GM12878 (cell line): ENCODE results near the gene ATP5PD. TPM values are rescaled to one million over a fixed set of nuclear protein-coding genes. Genes with fewer than 3 reads are reported as not detected.

Experiments used
- ATAC-seq: fragments of 200-7000 bp; cut with Tn5 transposase; 3 replicates; pipeline ENCODE4 v1.9.1; 2020; ENCODE audit warnings: mild to moderate bottlenecking, moderate library complexity
- BruUV-seq: library from RNA; stranded (reverse); fragments of 400-500 nt; replicated peaks from 2 replicates; lab custom pipeline; 2021; lab: Mats Ljungman, UMichigan
- CTCF ChIA-PET: fragments of 300-600 bp; sonication (Branson Sonifier 250); formaldehyde crosslinking; extraction: SDS; loops from one replicate; lab custom pipeline; 2021; ENCODE audit warnings: inconsistent platforms; lab: Yijun Ruan, JAX
- POLR2A ChIA-PET: fragments of 350-600 bp; formaldehyde crosslinking; extraction: SDS; loops from one replicate; lab custom pipeline; 2021; ENCODE audit warnings: inconsistent platforms; lab: Charles Lee
- RAD21 ChIA-PET: fragments of 300-600 bp; sonication (Branson Sonifier 250); formaldehyde crosslinking; loops from one replicate; lab custom pipeline; 2023; ENCODE audit warnings: antibody characterized with exemption; ENCODE audit not compliant: unreplicated experiment; lab: Charles Lee
- SMC1A ChIA-PET: fragments of 300-600 bp; sonication (Branson Sonifier 250); formaldehyde crosslinking; loops from one replicate; lab custom pipeline; 2023; ENCODE audit not compliant: unreplicated experiment, uncharacterized antibody; lab: Charles Lee
- DNase-seq: peaks from one replicate; pipeline ENCODE4 v3.0.0-alpha.2; 2011; ENCODE audit warnings: low read depth, low spot score
- FAIRE-seq: peaks from 3 replicates; lab custom pipeline; 2011; peaks lifted over from hg19 to GRCh38; lab: Jason Lieb, UNC
- H2AFZ ChIP-seq: 2 replicates; pipeline ENCODE4 v1.6.0; 2011; ENCODE audit warnings: low read depth, low read length, control low read depth; ENCODE audit not compliant: control insufficient read depth
- H3K27ac ChIP-seq: 2 replicates; pipeline ENCODE4 v1.5.1; 2011; ENCODE audit warnings: control low read depth; ENCODE audit not compliant: control insufficient read depth, insufficient read depth
- H3K27me3 ChIP-seq, 2 experiments: replicated peaks in 1 of 2; 2 replicates each; pipeline versions ENCODE4 v1.6.0 to v1.6.1; 2011; ENCODE audit warnings: low read length in 1 of 2; ENCODE audit not compliant: control insufficient read depth in 2 of 2, insufficient read depth in 2 of 2
- H3K36me3 ChIP-seq, 2 experiments: 2 replicates each; pipeline ENCODE4 v1.5.1; 2011; ENCODE audit warnings: low read length in 1 of 2; ENCODE audit not compliant: control insufficient read depth in 2 of 2, insufficient read depth in 2 of 2
- H3K4me1 ChIP-seq: 2 replicates; pipeline ENCODE4 v1.6.1; 2011; ENCODE audit warnings: mild to moderate bottlenecking, low read length, moderate library complexity, mixed read lengths; ENCODE audit not compliant: control insufficient read depth, insufficient read depth
- H3K4me2 ChIP-seq: 2 replicates; pipeline ENCODE4 v1.6.0; 2011; ENCODE audit warnings: control low read depth; ENCODE audit not compliant: control insufficient read depth, insufficient read depth
- H3K4me3 ChIP-seq: fragments of 200-600 bp; sonication (generic); 2 replicates; pipeline ENCODE4 v1.5.1; 2016
- H3K79me2 ChIP-seq: 2 replicates; pipeline ENCODE4 v1.6.0; 2011; ENCODE audit warnings: low read length; ENCODE audit not compliant: control insufficient read depth, insufficient read depth
- H3K9ac ChIP-seq: 2 replicates; pipeline ENCODE4 v1.8.0; 2011; ENCODE audit warnings: low read length, control low read depth, mixed read lengths; ENCODE audit not compliant: control insufficient read depth, insufficient read depth
- H3K9me3 ChIP-seq: replicated peaks from 3 replicates; pipeline ENCODE4 v1.5.1; 2011; ENCODE audit warnings: mild to moderate bottlenecking, low read length; ENCODE audit not compliant: control insufficient read depth, insufficient read depth
- H4K20me1 ChIP-seq: 2 replicates; pipeline ENCODE4 v1.6.0; 2011; ENCODE audit not compliant: control insufficient read depth, insufficient read depth
- BMI1 ChIP-seq: fragments of 450-650 bp; IDR thresholded peaks from 2 replicates; pipeline ENCODE4 v1.6.1; 2016; ENCODE audit warnings: mild to moderate bottlenecking, moderate library complexity, borderline replicate concordance
- BRCA1 ChIP-seq: IDR thresholded peaks from 2 replicates; pipeline ENCODE4 v1.6.1; 2011; ENCODE audit warnings: low read depth, low read length, improper control_type of control experiment
- HCFC1 ChIP-seq: fragments of 150-350 bp; IDR thresholded peaks from 2 replicates; pipeline ENCODE4 v1.6.1; 2014; ENCODE audit warnings: low read length
- IKZF2 ChIP-seq, 2 experiments: fragments of 450-650 bp; IDR thresholded peaks; 2 replicates each; pipeline ENCODE4 v1.6.1; 2017; ENCODE audit warnings: mild to moderate bottlenecking in 2 of 2, moderate library complexity in 2 of 2
- PAX5 ChIP-seq: IDR thresholded peaks from 2 replicates; pipeline ENCODE4 v1.6.1; 2011; ENCODE audit warnings: low read depth, low read length, borderline replicate concordance
- RFX5 ChIP-seq: IDR thresholded peaks from 2 replicates; pipeline ENCODE4 v1.6.1; 2011; ENCODE audit warnings: low read depth, low read length, improper control_type of control experiment
- RUNX3 ChIP-seq: IDR thresholded peaks from 2 replicates; pipeline ENCODE4 v1.6.1; 2012; ENCODE audit warnings: low read length, inconsistent platforms
- SMAD1 ChIP-seq: fragments of 450-650 bp; IDR thresholded peaks from 2 replicates; pipeline ENCODE4 v1.6.1; 2018; ENCODE audit warnings: mild to moderate bottlenecking, low read depth; ENCODE audit not compliant: partially characterized antibody
- ZNF274 ChIP-seq: IDR thresholded peaks from one replicate; pipeline ENCODE4 v1.8.0; 2011; ENCODE audit not compliant: insufficient read length, insufficient read depth
- WGBS: methylation state at CpG from one replicate; pipeline ENCODE4 v1.1.6; 2016; ENCODE audit warnings: low lambda C conversion rate; ENCODE audit not compliant: insufficient replicate concordance, insufficient coverage; ENCODE audit errors: missing lambda C conversion rate; 5-methylcytosine and 5-hydroxymethylcytosine counted together
- in situ Hi-C: fragments of 300-500 bp; cut with MboI; formaldehyde crosslinking; loops from 9 replicates; pipeline ENCODE4 v1.14.3; 2018; ENCODE audit warnings: mixed read lengths
- intact Hi-C: fragments of 100-400 bp; cut with micrococcal nuclease; formaldehyde crosslinking; loops from one replicate; pipeline ENCODE4 v1.14.2; 2022; ENCODE audit not compliant: unreplicated experiment
- polyA plus RNA-seq, 11 experiments: library from polyadenylated mRNA; depleted of rRNA in 4 of 11; unstranded in 6 of 11; stranded (reverse) in 5 of 11; fragments of >200 nt; fragmentation: Nextera tagmentation in 4 of 11; fragmentation: Illumina TruSeq in 1 of 11; extraction: Ambion mirVana in 4 of 11; extraction: Trizol in 1 of 11; gene quantifications; 1 replicate in 1 of 11; 2 replicates in 10 of 11; pipeline versions ENCODE4 v1.2.1 to v1.2.3, GENCODE V29; 2011 to 2016; ENCODE audit warnings: inconsistent platforms in 2 of 11, missing spikeins in 2 of 11, low read depth in 1 of 11
- total RNA-seq, 4 experiments: library from RNA; depleted of rRNA in 3 of 4; stranded (reverse); fragments of >200 nt in 3 of 4; fragmentation: Illumina TruSeq in 1 of 4; extraction: Trizol in 1 of 4; gene quantifications; 2 replicates each; pipeline versions ENCODE4 v1.2.1 to v1.2.3, GENCODE V29; 2013 to 2021
- TF ChIP-seq, protein P1 (sequence below): fragments of 450-650 bp; IDR thresholded peaks from 2 replicates; pipeline ENCODE4 v1.6.1; 2017; ENCODE audit warnings: antibody characterized with exemption, mild to moderate bottlenecking, moderate library complexity
- TF ChIP-seq, protein P2 (sequence below): IDR thresholded peaks from 2 replicates; pipeline ENCODE4 v1.6.1; 2011; ENCODE audit warnings: low read depth, mild to moderate bottlenecking, low read length, moderate library complexity, borderline replicate concordance; ENCODE audit errors: extremely low read depth

ATP5PD gene
- total and polyA plus RNA-seq, 10 of the 15 experiments (the other 5 are each of a cell fraction or from before 2014, with no cell fraction given) = 172 to 772 (median 321) TPM

DNA sequence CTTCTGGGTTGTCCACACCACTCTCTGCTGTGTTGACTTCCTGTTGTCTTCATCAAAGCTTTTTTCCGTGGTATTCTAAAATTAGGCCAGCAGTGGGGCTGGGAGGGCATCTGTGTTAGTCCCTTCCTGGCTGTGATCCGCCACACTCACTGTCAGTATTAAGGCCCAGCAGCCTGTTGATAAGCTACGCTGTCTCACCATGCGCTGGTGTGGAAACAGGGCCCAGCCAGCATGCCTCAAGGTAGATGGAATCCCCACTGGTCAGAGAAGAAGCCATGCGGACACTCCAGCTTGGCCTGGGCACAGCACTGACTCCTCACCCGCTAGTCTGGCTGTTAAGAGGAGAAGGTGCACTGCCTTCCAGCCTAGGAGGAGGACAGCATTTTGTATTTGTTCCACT lies 48.0 kb downstream of the ATP5PD start:
- SMC1A ChIA-PET = interaction anchor here (1.3 to 1.7 kb wide), 3 partner anchors 8 to 37 kb away, joined by 3 to 7 read pairs (median 3); no protein-coding TSS in a partner anchor
- no peaks in the 10 kb centered on the region for H3K9me3 ChIP-seq
- ATAC-seq (no peak), FAIRE-seq (no peak), DNase-seq (no peak)
- no peak overlapping the region for H2AFZ ChIP-seq
- no peak overlapping the region for H3K4me2 ChIP-seq
- no peak for TF ChIP-seq HCFC1
- no peaks in the 10 kb centered on the region for H3K27me3 ChIP-seq
- intact Hi-C loops = no loop called here
- no peak overlapping the region for H3K27ac ChIP-seq
- H3K36me3 ChIP-seq = no peaks in the 10 kb centered on the region
- CTCF ChIA-PET = interaction anchor here (0.9 kb wide), 1 partner anchor 37 kb away, joined by 4 read pairs; no protein-coding TSS in a partner anchor
- BruUV-seq = no TSS peak
- WGBS = 68% methylated on average over 6 of the region's 6 CpGs
- no peaks in the 10 kb centered on the region for H3K4me1 ChIP-seq
- H3K4me3 ChIP-seq = no peak overlapping the region
- POLR2A ChIA-PET = interaction anchor here (0.6 kb wide), 1 partner anchor 10 kb away, joined by 3 read pairs; no protein-coding TSS in a partner anchor
- in situ Hi-C loops = no loop called here
- H4K20me1 ChIP-seq = no peaks in the 10 kb centered on the region
- RAD21 ChIA-PET = interaction anchor here (1.2 kb wide), 1 partner anchor 93 kb away, joined by 3 read pairs; no protein-coding TSS in a partner anchor
- H3K9ac ChIP-seq = no peak overlapping the region; the same call in 1 of the 2 replicates
- no peaks in the 10 kb centered on the region for H3K79me2 ChIP-seq

DNA sequence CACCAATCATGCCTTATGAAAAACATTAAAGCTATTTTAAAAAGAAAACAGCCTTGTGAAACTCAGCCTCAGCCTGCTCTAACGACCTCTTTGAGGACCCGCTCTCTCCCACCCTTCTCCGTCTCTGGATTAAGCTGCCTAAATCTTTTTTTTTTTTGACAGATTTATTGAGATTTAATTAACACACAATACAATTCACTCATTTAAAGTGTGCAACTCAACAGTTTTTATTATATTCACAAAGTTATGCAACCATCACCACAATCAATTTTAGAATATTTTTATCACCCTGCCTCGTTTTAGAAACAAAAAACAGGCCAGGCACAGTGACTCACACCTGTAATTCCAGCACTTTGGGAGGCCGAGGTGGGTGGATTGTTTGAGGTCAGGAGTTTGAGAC lies 50.9 kb downstream of the ATP5PD start:
- in situ Hi-C loops (no loop called here), intact Hi-C loops (no loop called here)
- Histone ChIP-seq H2AFZ (no peak overlapping the region), H3K27ac (no peak overlapping the region), H4K20me1 (no peaks in the 10 kb centered on the region), H3K36me3 (no peaks in the 10 kb centered on the region), H3K4me2 (no peak overlapping the region), H3K4me3 (no peak overlapping the region), H3K27me3 (no peaks in the 10 kb centered on the region), H3K79me2 (no peaks in the 10 kb centered on the region), H3K9me3 (no peaks in the 10 kb centered on the region), H3K9ac (no peak overlapping the region), H3K4me1 (no peaks in the 10 kb centered on the region)
- SMC1A ChIA-PET = interaction anchor here (1.1 to 1.7 kb wide), 2 partner anchors 9 to 17 kb away, joined by 3 to 4 read pairs; partner anchors contain the start of genes CDR2L and MRPL58
- BruUV-seq = no TSS peak
- no peak for FAIRE-seq
- RAD21 ChIA-PET = no interaction called here
- no peak for DNase-seq
- POLR2A ChIA-PET = interaction anchor here (0.7 kb wide), 1 partner anchor 10 kb away, joined by 4 read pairs; no protein-coding TSS in a partner anchor
- TF ChIP-seq, protein P1, sequence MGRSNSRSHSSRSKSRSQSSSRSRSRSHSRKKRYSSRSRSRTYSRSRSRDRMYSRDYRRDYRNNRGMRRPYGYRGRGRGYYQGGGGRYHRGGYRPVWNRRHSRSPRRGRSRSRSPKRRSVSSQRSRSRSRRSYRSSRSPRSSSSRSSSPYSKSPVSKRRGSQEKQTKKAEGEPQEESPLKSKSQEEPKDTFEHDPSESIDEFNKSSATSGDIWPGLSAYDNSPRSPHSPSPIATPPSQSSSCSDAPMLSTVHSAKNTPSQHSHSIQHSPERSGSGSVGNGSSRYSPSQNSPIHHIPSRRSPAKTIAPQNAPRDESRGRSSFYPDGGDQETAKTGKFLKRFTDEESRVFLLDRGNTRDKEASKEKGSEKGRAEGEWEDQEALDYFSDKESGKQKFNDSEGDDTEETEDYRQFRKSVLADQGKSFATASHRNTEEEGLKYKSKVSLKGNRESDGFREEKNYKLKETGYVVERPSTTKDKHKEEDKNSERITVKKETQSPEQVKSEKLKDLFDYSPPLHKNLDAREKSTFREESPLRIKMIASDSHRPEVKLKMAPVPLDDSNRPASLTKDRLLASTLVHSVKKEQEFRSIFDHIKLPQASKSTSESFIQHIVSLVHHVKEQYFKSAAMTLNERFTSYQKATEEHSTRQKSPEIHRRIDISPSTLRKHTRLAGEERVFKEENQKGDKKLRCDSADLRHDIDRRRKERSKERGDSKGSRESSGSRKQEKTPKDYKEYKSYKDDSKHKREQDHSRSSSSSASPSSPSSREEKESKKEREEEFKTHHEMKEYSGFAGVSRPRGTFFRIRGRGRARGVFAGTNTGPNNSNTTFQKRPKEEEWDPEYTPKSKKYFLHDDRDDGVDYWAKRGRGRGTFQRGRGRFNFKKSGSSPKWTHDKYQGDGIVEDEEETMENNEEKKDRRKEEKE = no peak
- TF ChIP-seq, protein P2, sequence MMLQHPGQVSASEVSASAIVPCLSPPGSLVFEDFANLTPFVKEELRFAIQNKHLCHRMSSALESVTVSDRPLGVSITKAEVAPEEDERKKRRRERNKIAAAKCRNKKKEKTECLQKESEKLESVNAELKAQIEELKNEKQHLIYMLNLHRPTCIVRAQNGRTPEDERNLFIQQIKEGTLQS = no peak
- no peak for TF ChIP-seq RUNX3
- no peak for TF ChIP-seq SMAD1
- no peak for TF ChIP-seq IKZF2 (IDR thresholded peaks at IDR 0.05)
- no peak for TF ChIP-seq BMI1
- TF ChIP-seq PAX5 = no peak
- no peak for TF ChIP-seq RFX5
- TF ChIP-seq BRCA1 = no peak
- no peak for TF ChIP-seq ZNF274
- WGBS = 24% methylated on average over 5 of the region's 5 CpGs
- ATAC-seq = no peak
- CTCF ChIA-PET = interaction anchor here (1.6 to 4.4 kb wide), 2 partner anchors 16 to 35 kb away, joined by 4 to 21 read pairs; no protein-coding TSS in a partner anchor
